ENCODE results near the gene ACOX2.

The ACOX2 gene

DNA sequence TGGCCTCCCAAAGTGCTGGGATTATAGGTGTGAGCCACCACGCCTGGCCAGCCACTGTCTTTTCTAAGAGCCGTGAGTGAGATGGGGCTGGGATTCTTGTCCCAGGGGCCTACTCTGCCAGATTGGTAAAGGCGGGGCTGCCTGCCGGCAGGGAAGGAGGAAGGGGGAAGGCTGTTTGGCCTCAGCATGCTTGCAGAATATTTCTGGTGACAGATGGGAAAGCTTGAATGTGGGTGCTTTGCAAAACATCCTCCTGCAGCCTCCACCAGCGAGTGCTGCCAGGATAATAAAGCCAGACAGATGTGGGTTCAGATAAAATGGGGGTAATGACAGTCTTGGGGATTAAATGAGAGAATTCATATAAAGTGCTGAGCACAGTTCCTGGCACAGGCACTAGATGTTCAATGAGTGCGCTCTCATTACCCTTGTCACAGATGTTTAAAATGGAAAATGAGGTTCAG, 19.8 kb upstream of the ACOX2 start:
- CTCF ChIA-PET = interaction anchor here (0.6 to 1.7 kb wide), 5 partner anchors 10 to 272 kb away, joined by 3 to 7 read pairs (median 4); no protein-coding TSS in a partner anchor
- no peak for DNase-seq (ENCODE audit: extremely low spot score)
- TF ChIP-seq PKNOX1 (IDR thresholded peaks at IDR 0.05) (no peak), SP1 (IDR thresholded peaks at IDR 0.05) (no peak), LEF1 (IDR thresholded peaks at IDR 0.05; ENCODE audit: borderline replicate concordance) (no peak), BHLHE40 (IDR thresholded peaks at IDR 0.05; ENCODE audit: borderline replicate concordance) (no peak), SUZ12 (IDR thresholded peaks at IDR 0.05) (no peak), CTBP1 (IDR thresholded peaks at IDR 0.05; ENCODE audit: borderline replicate concordance) (no peak), FOXM1 (IDR thresholded peaks at IDR 0.05; ENCODE audit: borderline replicate concordance) (no peak), FOXK2 (IDR thresholded peaks at IDR 0.05) (no peak)
- POLR2A ChIA-PET = interaction anchor here (1.4 kb wide), 1 partner anchor 250 kb away, joined by 5 read pairs; the partner anchor contains the start of genes HTD2 and RPP14

DNA sequence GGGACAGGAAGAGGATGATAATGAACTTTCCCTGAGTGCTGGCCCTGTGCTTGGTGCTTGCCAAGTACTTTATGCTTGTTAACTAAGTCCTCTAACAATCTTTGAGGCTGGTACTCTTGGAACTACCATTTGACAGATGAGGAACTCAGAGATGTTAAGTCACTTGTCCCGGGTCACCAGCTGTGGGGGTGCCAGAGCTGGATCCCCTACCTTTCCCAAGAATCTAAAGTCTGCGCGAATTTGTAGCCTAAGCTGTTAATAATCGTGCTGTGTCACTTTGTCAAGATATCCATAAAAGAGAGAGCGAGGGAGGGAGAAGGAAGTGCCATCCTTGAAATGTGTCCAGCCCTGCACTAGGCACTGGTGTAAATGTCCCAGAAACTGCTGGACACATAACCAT, 19.0 kb upstream of the ACOX2 start:
- CTCF ChIA-PET = interaction anchor here (0.6 to 1.7 kb wide), 3 partner anchors 10 to 72 kb away, joined by 3 to 5 read pairs (median 4); no protein-coding TSS in a partner anchor
- DNase-seq (ENCODE audit: extremely low spot score) = no peak
- POLR2A ChIA-PET = no interaction called here
- TF ChIP-seq FOXM1 (IDR thresholded peaks at IDR 0.05; ENCODE audit: borderline replicate concordance) (no peak), TARDBP (IDR thresholded peaks at IDR 0.05) (no peak), ZNF384 (IDR thresholded peaks at IDR 0.05) (no peak), ARNT (IDR thresholded peaks at IDR 0.05) (no peak), BHLHE40 (IDR thresholded peaks at IDR 0.05; ENCODE audit: borderline replicate concordance) (no peak), FOXK2 (IDR thresholded peaks at IDR 0.05) (no peak), LEF1 (IDR thresholded peaks at IDR 0.05; ENCODE audit: borderline replicate concordance) (no peak)

DNA sequence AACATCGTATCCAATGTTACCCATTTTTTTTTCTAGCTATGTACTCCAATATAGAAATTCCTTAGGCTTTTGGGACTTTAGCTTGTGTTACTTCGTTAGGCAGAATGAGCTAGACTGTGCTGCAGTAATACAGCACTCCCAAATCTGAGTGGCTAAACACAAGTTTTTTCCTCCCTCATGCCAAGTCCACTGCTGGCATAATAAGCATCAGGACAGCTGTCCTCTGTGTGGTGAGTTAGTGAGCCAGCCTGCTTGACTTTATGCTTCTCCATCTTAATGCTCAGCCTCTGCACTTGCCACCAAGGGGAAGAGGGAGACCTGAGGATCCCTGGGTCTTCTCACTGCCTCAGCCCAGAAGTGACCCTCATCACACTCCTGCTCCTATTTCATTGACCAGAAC, 18.2 kb upstream of the ACOX2 start:
- ChIA-PET POLR2A (no interaction called here), CTCF (no interaction called here)
- DNase-seq (ENCODE audit: extremely low spot score) = no peak
- TF ChIP-seq SUZ12 (IDR thresholded peaks at IDR 0.05) (no peak), CTBP1 (IDR thresholded peaks at IDR 0.05; ENCODE audit: borderline replicate concordance) (no peak), ARNT (IDR thresholded peaks at IDR 0.05) (no peak), BHLHE40 (IDR thresholded peaks at IDR 0.05; ENCODE audit: borderline replicate concordance) (no peak), FOXM1 (IDR thresholded peaks at IDR 0.05; ENCODE audit: borderline replicate concordance) (no peak), ZNF384 (IDR thresholded peaks at IDR 0.05) (no peak), SP1 (IDR thresholded peaks at IDR 0.05) (no peak)

- no peak for DNase-seq (ENCODE audit: extremely low spot score)
- ChIA-PET CTCF (no interaction called here), POLR2A (no interaction called here)
- TF ChIP-seq TARDBP (IDR thresholded peaks at IDR 0.05) (no peak), FOXA1 (IDR thresholded peaks at IDR 0.05) (no peak), FOXK2 (IDR thresholded peaks at IDR 0.05) (no peak)
Measured at GRCh38 chr3:58553003-58553402, 16.0 kb upstream of the ACOX2 start.

DNA sequence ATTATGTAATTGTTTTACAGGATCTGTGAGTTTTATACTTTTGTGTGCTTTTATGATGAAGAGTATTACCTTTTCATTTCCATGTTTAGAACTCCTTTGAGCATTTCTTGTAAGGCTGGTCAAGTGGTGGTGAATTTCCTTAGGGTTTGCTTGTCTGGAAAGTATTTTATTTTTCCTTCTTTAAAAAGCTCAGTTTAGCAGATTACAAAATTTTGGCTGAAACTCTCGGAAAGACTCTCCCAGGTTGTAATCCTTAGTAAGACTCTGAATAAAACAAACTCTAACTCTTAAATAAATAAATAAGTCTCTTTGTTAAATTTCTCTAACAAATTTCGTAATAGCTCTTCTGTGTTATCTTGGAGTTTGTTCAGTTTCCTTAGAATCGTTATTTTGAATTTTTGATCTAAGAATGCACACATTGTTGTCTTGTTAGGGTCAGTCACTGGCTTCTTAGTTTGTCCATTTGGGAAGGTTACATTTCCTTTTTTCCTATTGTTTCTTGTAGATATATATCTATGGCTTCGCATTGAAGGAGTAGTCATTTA, 14.7 kb upstream of the ACOX2 start:
- CTCF ChIA-PET = no interaction called here
- POLR2A ChIA-PET = no interaction called here
- no peak for TF ChIP-seq FOXM1 (IDR thresholded peaks at IDR 0.05; ENCODE audit: borderline replicate concordance)
- TF ChIP-seq LEF1 (IDR thresholded peaks at IDR 0.05; ENCODE audit: borderline replicate concordance) = no peak
- no peak for TF ChIP-seq ARNT (IDR thresholded peaks at IDR 0.05)
- no peak for TF ChIP-seq NFRKB (IDR thresholded peaks at IDR 0.05)
- no peak for TF ChIP-seq ZNF384 (IDR thresholded peaks at IDR 0.05)
- no peak for TF ChIP-seq FOXA1 (IDR thresholded peaks at IDR 0.05)
- TF ChIP-seq TARDBP (IDR thresholded peaks at IDR 0.05) = no peak
- TF ChIP-seq FOXK2 (IDR thresholded peaks at IDR 0.05) = no peak
- TF ChIP-seq PKNOX1 (IDR thresholded peaks at IDR 0.05) = no peak
- no peak for TF ChIP-seq HDGF (IDR thresholded peaks at IDR 0.05; ENCODE audit: borderline replicate concordance)
- no peak for TF ChIP-seq ELF4 (IDR thresholded peaks at IDR 0.05)
- no peak for DNase-seq (ENCODE audit: extremely low spot score)

DNA sequence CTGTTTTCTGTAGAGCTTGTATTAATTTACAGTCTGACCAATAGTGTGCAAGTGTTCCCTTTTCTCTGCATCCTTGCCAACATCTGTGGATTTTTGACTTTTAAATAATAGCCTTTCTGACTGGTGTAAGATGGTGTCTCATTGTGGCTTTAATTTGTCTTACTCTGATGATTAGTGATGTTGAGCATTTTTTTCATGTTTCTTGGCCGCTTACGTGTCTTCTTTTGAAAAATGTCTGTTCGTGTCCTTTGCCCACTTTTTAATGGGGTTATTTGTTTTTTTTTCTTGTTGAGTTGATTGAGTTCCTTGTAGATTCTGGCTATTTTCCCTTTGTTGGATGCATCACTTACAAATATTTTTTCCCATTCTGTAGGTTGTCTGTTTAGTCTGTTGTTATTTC, 7.6 kb upstream of the ACOX2 start:
- ChIA-PET CTCF (no interaction called here), POLR2A (no interaction called here)
- TF ChIP-seq LEF1 (IDR thresholded peaks at IDR 0.05; ENCODE audit: borderline replicate concordance) (no peak), SUZ12 (IDR thresholded peaks at IDR 0.05) (no peak), TARDBP (IDR thresholded peaks at IDR 0.05) (no peak), SP1 (IDR thresholded peaks at IDR 0.05) (no peak), BHLHE40 (IDR thresholded peaks at IDR 0.05; ENCODE audit: borderline replicate concordance) (no peak), FOXM1 (IDR thresholded peaks at IDR 0.05; ENCODE audit: borderline replicate concordance) (no peak), ELF4 (IDR thresholded peaks at IDR 0.05) (no peak), ARNT (IDR thresholded peaks at IDR 0.05) (no peak), HDGF (IDR thresholded peaks at IDR 0.05; ENCODE audit: borderline replicate concordance) (no peak), ZNF384 (IDR thresholded peaks at IDR 0.05) (no peak), CTBP1 (IDR thresholded peaks at IDR 0.05; ENCODE audit: borderline replicate concordance) (no peak), L3MBTL2 (conservative IDR thresholded peaks at IDR 0.05) (no peak), FOXK2 (IDR thresholded peaks at IDR 0.05) (no peak), FOXA1 (IDR thresholded peaks at IDR 0.05) (no peak), NFRKB (IDR thresholded peaks at IDR 0.05) (no peak), PKNOX1 (IDR thresholded peaks at IDR 0.05) (no peak)
- no peak for DNase-seq (ENCODE audit: extremely low spot score)

Measured in HEK293T (cell line).